ENCODE measurements around the gene ANKRD12. TPM values are rescaled to one million over a fixed set of nuclear protein-coding genes. Genes with fewer than 3 reads are reported as not detected.
A peak's percentile ranks its signal among the peaks of the same experiment; 100 is the strongest.

ANKRD12 gene
- total and polyA plus RNA-seq, 10 of the 15 experiments (the other 5 are each of a cell fraction or from before 2014, with no cell fraction given) = 5.9 to 45.7 (median 20.2) TPM

- Histone ChIP-seq H4K20me1 (ENCODE audit: control insufficient read depth, insufficient read depth) (no peaks in the 10 kb centered on the region), H3K9me3 (replicated peaks; ENCODE audit: control insufficient read depth, insufficient read depth, low read length) (no peaks in the 10 kb centered on the region), H3K9ac (ENCODE audit: control insufficient read depth, insufficient read depth, low read length) (no peak overlapping the region), H3K79me2 (ENCODE audit: control insufficient read depth, insufficient read depth, low read length) (peaks cover 96% of the 10 kb centered on the region), H3K27me3 (replicated peaks in 1 of 2; ENCODE audit: control insufficient read depth in 2 of 2, insufficient read depth in 2 of 2, low read length in 1 of 2) (no peaks in the 10 kb centered on the region), H3K4me1 (ENCODE audit: control insufficient read depth, insufficient read depth, low read length) (peaks cover 38% of the 10 kb centered on the region), H2AFZ (ENCODE audit: control insufficient read depth, low read depth, low read length) (no peak overlapping the region), H3K27ac (ENCODE audit: control insufficient read depth, insufficient read depth) (peak overlapping the region; percentile 89), H3K4me3 (peak overlapping the region; percentile 25), H3K36me3 (ENCODE audit: control insufficient read depth in 2 of 2, insufficient read depth in 2 of 2, low read length in 1 of 2) (peaks cover 0 to 15% of the 10 kb centered on the region in 2 experiments; a peak in 2 of 4 replicates), H3K4me2 (ENCODE audit: control insufficient read depth, insufficient read depth) (peak overlapping the region; percentile 68)
- no peak for DNase-seq (ENCODE audit: low read depth, low spot score)
- ChIA-PET POLR2A (interaction anchor here (0.6 to 6.4 kb wide), 9 partner anchors 8 to 44 kb away, joined by 3 to 42 read pairs (median 6); partner anchors contain the start of genes ANKRD12 and NDUFV2), RAD21 (ENCODE audit: unreplicated experiment) (interaction anchor here (0.7 to 3.4 kb wide), 12 partner anchors 9 to 475 kb away, joined by 3 to 40 read pairs (median 4); partner anchors contain the start of gene ANKRD12), SMC1A (ENCODE audit: uncharacterized antibody, unreplicated experiment) (interaction anchor here (0.6 to 7.5 kb wide), 20 partner anchors 8 to 64 kb away, joined by 3 to 43 read pairs (median 6); partner anchors contain the start of gene NDUFV2), CTCF (interaction anchor here (0.6 to 3.0 kb wide), 15 partner anchors 9 to 71 kb away, joined by 3 to 14 read pairs (median 3); no protein-coding TSS in a partner anchor)
- intact Hi-C loops (cut with micrococcal nuclease; ENCODE audit: unreplicated experiment) = loop anchor here (1.0 to 5.0 kb wide), 2 partner anchors 18 to 46 kb away; partner anchors contain the start of gene ANKRD12
- BruUV-seq (replicated peaks) = no TSS peak
- peak; percentile 48 for ATAC-seq
- in situ Hi-C loops (cut with MboI) = no loop called here
- 18% methylated on average over 5 of the region's 5 CpGs for WGBS (ENCODE audit: insufficient coverage, insufficient replicate concordance, low lambda C conversion rate, missing lambda C conversion rate)
- FAIRE-seq = no peak
- TF ChIP-seq MTA2 (IDR thresholded peaks at IDR 0.05; ENCODE audit: low read depth) = peak; percentile 77
- peak; percentile 63; the same call in 1 of the 2 replicates for TF ChIP-seq BCL11A (IDR thresholded peaks at IDR 0.05; ENCODE audit: low read depth, low read length)
- no peak for TF ChIP-seq ZSCAN29 (IDR thresholded peaks at IDR 0.05)
- TF ChIP-seq MEF2A (IDR thresholded peaks at IDR 0.05; ENCODE audit: insufficient read depth, low read depth, low read length) = no peak
- peak; percentile 43 for TF ChIP-seq MEF2B (IDR thresholded peaks at IDR 0.05; ENCODE audit: partially characterized antibody, poor library complexity, severe bottlenecking)
- peak; percentile 76 to 79 for TF ChIP-seq IKZF2 (IDR thresholded peaks at IDR 0.05)
- TF ChIP-seq DPF2 (IDR thresholded peaks at IDR 0.05) = peak; percentile 76
- TF ChIP-seq HSF1 (IDR thresholded peaks at IDR 0.05; ENCODE audit: low read depth, low read length) = no peak
- TF ChIP-seq SPI1 (IDR thresholded peaks at IDR 0.05; ENCODE audit: borderline replicate concordance, insufficient read depth, low read depth, low read length) = peak; percentile 81
- TF ChIP-seq EP300 (IDR thresholded peaks at IDR 0.05; ENCODE audit: borderline replicate concordance in 1 of 2, control insufficient read depth in 1 of 2, low read depth in 2 of 2, low read length in 2 of 2) = peak in 1 of 2 experiments; percentile 54; a peak in 1 of 4 replicates
- TF ChIP-seq ATF2 (IDR thresholded peaks at IDR 0.05; ENCODE audit: low read length) = peak; percentile 35; the same call in 1 of the 2 replicates
- TF ChIP-seq, protein P1, sequence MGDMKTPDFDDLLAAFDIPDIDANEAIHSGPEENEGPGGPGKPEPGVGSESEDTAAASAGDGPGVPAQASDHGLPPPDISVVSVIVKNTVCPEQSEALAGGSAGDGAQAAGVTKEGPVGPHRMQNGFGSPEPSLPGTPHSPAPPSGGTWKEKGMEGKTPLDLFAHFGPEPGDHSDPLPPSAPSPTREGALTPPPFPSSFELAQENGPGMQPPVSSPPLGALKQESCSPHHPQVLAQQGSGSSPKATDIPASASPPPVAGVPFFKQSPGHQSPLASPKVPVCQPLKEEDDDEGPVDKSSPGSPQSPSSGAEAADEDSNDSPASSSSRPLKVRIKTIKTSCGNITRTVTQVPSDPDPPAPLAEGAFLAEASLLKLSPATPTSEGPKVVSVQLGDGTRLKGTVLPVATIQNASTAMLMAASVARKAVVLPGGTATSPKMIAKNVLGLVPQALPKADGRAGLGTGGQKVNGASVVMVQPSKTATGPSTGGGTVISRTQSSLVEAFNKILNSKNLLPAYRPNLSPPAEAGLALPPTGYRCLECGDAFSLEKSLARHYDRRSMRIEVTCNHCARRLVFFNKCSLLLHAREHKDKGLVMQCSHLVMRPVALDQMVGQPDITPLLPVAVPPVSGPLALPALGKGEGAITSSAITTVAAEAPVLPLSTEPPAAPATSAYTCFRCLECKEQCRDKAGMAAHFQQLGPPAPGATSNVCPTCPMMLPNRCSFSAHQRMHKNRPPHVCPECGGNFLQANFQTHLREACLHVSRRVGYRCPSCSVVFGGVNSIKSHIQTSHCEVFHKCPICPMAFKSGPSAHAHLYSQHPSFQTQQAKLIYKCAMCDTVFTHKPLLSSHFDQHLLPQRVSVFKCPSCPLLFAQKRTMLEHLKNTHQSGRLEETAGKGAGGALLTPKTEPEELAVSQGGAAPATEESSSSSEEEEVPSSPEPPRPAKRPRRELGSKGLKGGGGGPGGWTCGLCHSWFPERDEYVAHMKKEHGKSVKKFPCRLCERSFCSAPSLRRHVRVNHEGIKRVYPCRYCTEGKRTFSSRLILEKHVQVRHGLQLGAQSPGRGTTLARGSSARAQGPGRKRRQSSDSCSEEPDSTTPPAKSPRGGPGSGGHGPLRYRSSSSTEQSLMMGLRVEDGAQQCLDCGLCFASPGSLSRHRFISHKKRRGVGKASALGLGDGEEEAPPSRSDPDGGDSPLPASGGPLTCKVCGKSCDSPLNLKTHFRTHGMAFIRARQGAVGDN (IDR thresholded peaks at IDR 0.05) = 0 out of 2 replicates have a peak, but pooled peaks have one; percentile 17
- peak; percentile 64; the same call in 1 of the 2 replicates for TF ChIP-seq CREM (IDR thresholded peaks at IDR 0.05; ENCODE audit: low read depth)
- TF ChIP-seq BMI1 (IDR thresholded peaks at IDR 0.05; ENCODE audit: borderline replicate concordance) = peak; percentile 44; the same call in 1 of the 2 replicates
- peak; percentile 57; the same call in 1 of the 2 replicates for TF ChIP-seq ATF7 (IDR thresholded peaks at IDR 0.05; ENCODE audit: low read depth)
These were observed 18.4 kb upstream of the ANKRD12 start for GRCh38 chr18:9117980-9118841.

Measured in GM12878 (cell line).